Naive thymus-derived CD4-positive, alpha-beta T cell (primary cell): ENCODE results near the gene SMARCAD1. TPM values are rescaled to one million over a fixed set of nuclear protein-coding genes. Genes with fewer than 3 reads are reported as not detected.

Experiments used
- ATAC-seq: fragments of 150-1000 bp; cut with Tn5 transposase; 2 replicates; pipeline ENCODE4 v1.10.0; 2021; ENCODE audit warnings: mild to moderate bottlenecking, moderate library complexity
- CTCF ChIA-PET: fragments of 350-600 bp; sonication (Branson Sonifier 250); formaldehyde crosslinking; loops from one replicate; lab custom pipeline; 2021; ENCODE audit warnings: antibody characterized with exemption; lab: Charles Lee
- POLR2A ChIA-PET: fragments of 350-600 bp; sonication (Branson Sonifier 250); formaldehyde crosslinking; loops from one replicate; lab custom pipeline; 2021; ENCODE audit warnings: antibody characterized with exemption, inconsistent platforms; lab: Charles Lee
- DNase-seq, 9 donors: peaks; one replicate each; pipeline versions ENCODE4 v3.0.0 to v3.0.0-alpha.2; 2020 to 2022; ENCODE audit warnings: mixed read lengths in 1 of 9
- H3K27ac ChIP-seq: one replicate; pipeline ENCODE4 v1.7.0; 2013; ENCODE audit warnings: mild to moderate bottlenecking, low read depth, low read length, moderate library complexity
- H3K27me3 ChIP-seq, 2 donors: one replicate each; pipeline ENCODE4 v1.7.0; 2013; ENCODE audit warnings: low read length in 2 of 2, mild to moderate bottlenecking in 2 of 2, moderate library complexity in 2 of 2; ENCODE audit not compliant: control insufficient read depth in 2 of 2, insufficient read depth in 2 of 2
- H3K36me3 ChIP-seq, 3 experiments: 1 replicate in 2 of 3; 2 replicates in 1 of 3; pipeline ENCODE4 v1.7.0; 2013; ENCODE audit warnings: low read length in 3 of 3, mild to moderate bottlenecking in 3 of 3, moderate library complexity in 1 of 3; ENCODE audit not compliant: insufficient read depth in 3 of 3, control insufficient read depth in 2 of 3
- H3K4me1 ChIP-seq, 2 donors: one replicate each; pipeline ENCODE4 v1.7.0; 2013; ENCODE audit warnings: low read length in 2 of 2, mild to moderate bottlenecking in 2 of 2, moderate library complexity in 1 of 2; ENCODE audit not compliant: control insufficient read depth in 2 of 2, insufficient read depth in 2 of 2
- H3K4me3 ChIP-seq: 2 replicates; pipeline ENCODE4 v1.7.0; 2013; ENCODE audit warnings: mild to moderate bottlenecking, low read length
- H3K9me3 ChIP-seq, 3 experiments: 1 replicate in 2 of 3; 2 replicates in 1 of 3; pipeline ENCODE4 v1.7.0; 2013; ENCODE audit warnings: low read length in 3 of 3; ENCODE audit not compliant: control insufficient read depth in 2 of 3
- H3K27ac Mint-ChIP-seq, 9 donors: one replicate each; pipeline ENCODE4 v1.8.0; 2020 to 2022; ENCODE audit warnings: mixed read lengths in 9 of 9, mild to moderate bottlenecking in 8 of 9, moderate library complexity in 5 of 9, inconsistent platforms in 2 of 9
- H3K27me3 Mint-ChIP-seq, 5 donors: one replicate each; pipeline ENCODE4 v1.8.0; 2021 to 2022; ENCODE audit warnings: mixed read lengths in 5 of 5, mild to moderate bottlenecking in 1 of 5
- H3K36me3 Mint-ChIP-seq, 5 donors: one replicate each; pipeline ENCODE4 v1.8.0; 2020 to 2022; ENCODE audit warnings: mixed read lengths in 5 of 5, mild to moderate bottlenecking in 3 of 5, inconsistent platforms in 1 of 5
- H3K4me1 Mint-ChIP-seq, 7 donors: one replicate each; pipeline ENCODE4 v1.8.0; 2020 to 2022; ENCODE audit warnings: mixed read lengths in 7 of 7, mild to moderate bottlenecking in 3 of 7, inconsistent platforms in 1 of 7
- H3K4me3 Mint-ChIP-seq, 10 donors: one replicate each; pipeline ENCODE4 v1.8.0; 2020 to 2022; ENCODE audit warnings: mild to moderate bottlenecking in 10 of 10, mixed read lengths in 10 of 10, moderate library complexity in 6 of 10, inconsistent platforms in 2 of 10
- H3K9me3 Mint-ChIP-seq, 11 donors: one replicate each; pipeline ENCODE4 v1.8.0; 2020 to 2022; ENCODE audit warnings: mixed read lengths in 11 of 11, mild to moderate bottlenecking in 4 of 11, inconsistent platforms in 1 of 11, moderate library complexity in 1 of 11
- intact Hi-C, 2 donors: fragments of 100-400 bp; cut with micrococcal nuclease; formaldehyde crosslinking; loops; one replicate each; pipeline ENCODE4 v1.15.1; 2023
- polyA plus RNA-seq, 2 donors: library from polyadenylated mRNA; unstranded; fragments of 300-500 nt; fragmentation: Illumina TruSeq; gene quantifications; one replicate each; pipeline ENCODE4 v1.2.3, GENCODE V29; 2021
- total RNA-seq, 6 experiments: library from RNA in 5 of 6; stranded (reverse) in 5 of 6; gene quantifications; 1 replicate in 5 of 6; 2 replicates in 1 of 6; pipeline ENCODE4 v1.2.3 and lab custom pipeline; 2021 to 2026

The SMARCAD1 gene
- total and polyA plus RNA-seq, 7 experiments from 2014 or later = 12.6 to 34.2 (median 16.8) TPM

- Mint-ChIP-seq H3K9me3 (peaks cover 0 to 5% (median 0%) of the 10 kb centered on the region in 11 donors), H3K4me1 (peaks cover 14 to 61% (median 28%) of the 10 kb centered on the region in 7 donors), H3K27me3 (no peaks in the 10 kb centered on the region), H3K36me3 (peaks cover 5 to 48% (median 30%) of the 10 kb centered on the region in 5 donors), H3K4me3 (no peak overlapping the region), H3K27ac (no peak overlapping the region)
- intact Hi-C loops = no loop called here
- ChIA-PET CTCF (no interaction called here), POLR2A (no interaction called here)
- Histone ChIP-seq H3K4me3 (no peak overlapping the region), H3K27ac (no peak overlapping the region), H3K9me3 (no peaks in the 10 kb centered on the region), H3K36me3 (peaks cover 0 to 24% (median 0%) of the 10 kb centered on the region in 3 experiments), H3K4me1 (peaks cover 0 to 8% of the 10 kb centered on the region in 2 donors), H3K27me3 (no peaks in the 10 kb centered on the region)
- ATAC-seq (no peak), DNase-seq (no peak)
These were observed 11.7 kb downstream of the SMARCAD1 start for GRCh38 chr4:94219402-94219801.

DNA sequence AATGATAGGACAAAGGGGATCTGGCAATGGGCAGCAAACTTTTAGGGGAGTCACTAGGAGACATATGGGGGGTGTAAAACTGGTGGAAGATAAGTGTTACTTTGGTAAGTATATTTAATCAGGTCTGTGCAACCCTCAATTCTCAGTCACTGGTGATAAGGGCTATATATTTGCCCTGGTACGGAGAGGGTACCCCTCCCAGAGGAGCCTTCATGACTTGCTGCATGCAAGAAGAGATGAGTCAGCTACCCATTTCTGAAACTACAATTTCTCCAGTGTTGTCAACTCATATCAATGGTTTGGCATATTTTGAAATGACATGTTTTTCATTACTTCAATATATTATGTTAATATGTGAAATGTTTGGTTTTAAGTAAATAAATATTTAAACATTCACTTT lies 14.3 kb downstream of the SMARCAD1 start:
- DNase-seq = no peak
- H3K4me1 ChIP-seq = no peaks in the 10 kb centered on the region
- no peak overlapping the region for H3K4me3 Mint-ChIP-seq
- H3K27me3 Mint-ChIP-seq = no peaks in the 10 kb centered on the region
- no peaks in the 10 kb centered on the region for H3K27me3 ChIP-seq
- peaks cover 5 to 45% (median 16%) of the 10 kb centered on the region in 5 donors for H3K36me3 Mint-ChIP-seq
- ChIA-PET CTCF (no interaction called here), POLR2A (no interaction called here)
- H3K4me3 ChIP-seq = no peak overlapping the region
- ATAC-seq = no peak
- H3K27ac ChIP-seq = no peak overlapping the region
- H3K9me3 ChIP-seq = no peaks in the 10 kb centered on the region
- H3K36me3 ChIP-seq = peaks cover 0 to 6% (median 0%) of the 10 kb centered on the region in 3 experiments
- peaks cover 9 to 57% (median 24%) of the 10 kb centered on the region in 7 donors for H3K4me1 Mint-ChIP-seq
- H3K9me3 Mint-ChIP-seq = peaks cover 0 to 1% (median 0%) of the 10 kb centered on the region in 11 donors
- peak overlapping the region in 3 of 9 donors; percentile 0 to 22 (median 3) for H3K27ac Mint-ChIP-seq
- intact Hi-C loops = no loop called here

GRCh38 chr4:94225449-94225848 lies 17.8 kb downstream of the SMARCAD1 start:
- Histone ChIP-seq H3K4me3 (no peak overlapping the region), H3K36me3 (peaks cover 0 to 7% (median 0%) of the 10 kb centered on the region in 3 experiments), H3K4me1 (no peaks in the 10 kb centered on the region), H3K9me3 (no peaks in the 10 kb centered on the region), H3K27me3 (no peaks in the 10 kb centered on the region), H3K27ac (no peak overlapping the region)
- intact Hi-C loops = no loop called here
- ChIA-PET CTCF (no interaction called here), POLR2A (no interaction called here)
- H3K4me3 Mint-ChIP-seq = no peak overlapping the region
- no peaks in the 10 kb centered on the region for H3K27me3 Mint-ChIP-seq
- H3K4me1 Mint-ChIP-seq = peaks cover 7 to 51% (median 27%) of the 10 kb centered on the region in 7 donors
- H3K36me3 Mint-ChIP-seq = peaks cover 5 to 41% (median 20%) of the 10 kb centered on the region in 5 donors
- no peak for ATAC-seq
- H3K9me3 Mint-ChIP-seq = no peaks in the 10 kb centered on the region
- no peak for DNase-seq
- H3K27ac Mint-ChIP-seq = no peak overlapping the region

DNA sequence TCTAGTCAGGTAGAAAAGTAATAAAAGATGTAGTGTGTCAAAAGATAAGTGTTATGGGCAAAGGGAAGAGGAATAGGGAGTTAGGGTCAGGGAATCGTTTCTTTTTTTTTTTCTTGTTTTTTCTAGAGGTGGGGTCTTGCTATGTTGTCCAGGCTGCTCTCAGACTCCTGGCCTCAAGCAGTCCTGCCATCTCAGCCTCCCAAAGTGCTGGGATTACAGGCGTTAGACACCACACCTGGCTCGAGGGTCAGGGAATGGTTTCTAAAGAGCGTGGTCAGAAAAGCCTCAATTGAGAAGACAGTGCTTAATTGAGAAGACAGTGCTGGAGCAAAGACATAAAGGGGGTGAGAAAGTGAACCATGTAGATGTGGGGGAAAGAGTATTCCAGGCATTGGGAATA lies 19.1 kb downstream of the SMARCAD1 start:
- no peaks in the 10 kb centered on the region for H3K27me3 ChIP-seq
- POLR2A ChIA-PET = no interaction called here
- H3K4me1 ChIP-seq = no peaks in the 10 kb centered on the region
- Mint-ChIP-seq H3K27me3 (no peaks in the 10 kb centered on the region), H3K4me3 (no peak overlapping the region), H3K36me3 (peaks cover 5 to 44% (median 16%) of the 10 kb centered on the region in 5 donors), H3K4me1 (peaks cover 7 to 53% (median 23%) of the 10 kb centered on the region in 7 donors), H3K27ac (peak overlapping the region in 1 of 9 donors; percentile 73), H3K9me3 (no peaks in the 10 kb centered on the region)
- peaks cover 0 to 11% (median 0%) of the 10 kb centered on the region in 3 experiments for H3K36me3 ChIP-seq
- no peaks in the 10 kb centered on the region for H3K9me3 ChIP-seq
- no peak for ATAC-seq
- no peak overlapping the region for H3K27ac ChIP-seq
- DNase-seq = no peak
- CTCF ChIA-PET = no interaction called here
- intact Hi-C loops = no loop called here
- no peak overlapping the region for H3K4me3 ChIP-seq

DNA sequence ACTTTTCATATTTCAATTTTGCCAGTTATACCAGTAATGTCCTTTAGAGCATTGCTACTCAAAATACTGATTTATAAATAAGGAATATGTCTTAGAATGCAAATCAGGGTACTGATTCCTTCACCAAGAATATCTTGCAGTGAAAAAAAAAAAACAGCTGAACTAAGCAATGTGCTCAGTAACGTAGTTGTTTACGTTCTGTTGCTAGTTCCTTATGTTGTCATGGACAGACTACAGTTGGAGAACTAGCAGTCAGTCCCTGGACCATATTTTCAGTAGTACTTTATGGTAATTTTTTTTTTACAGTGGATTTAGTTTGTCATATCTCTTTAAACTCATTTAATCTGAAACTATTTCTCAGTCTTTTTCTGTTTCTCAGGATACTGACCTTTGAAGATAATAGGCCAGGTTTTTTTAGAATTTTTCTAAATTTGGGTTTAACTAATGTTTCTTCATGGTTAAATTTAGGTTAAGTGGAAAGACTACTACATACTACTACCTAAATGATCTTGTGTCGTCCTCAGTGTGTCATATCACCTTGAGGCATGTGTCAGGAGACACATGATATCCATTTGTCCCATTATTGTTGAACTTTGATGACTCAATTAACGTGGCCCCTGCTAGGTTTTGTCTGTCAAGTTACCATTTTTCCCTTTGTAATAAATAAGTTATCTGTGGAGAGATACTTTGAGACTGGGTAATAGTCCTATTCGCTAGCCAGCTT lies 21.0 kb downstream of the SMARCAD1 start:
- CTCF ChIA-PET = no interaction called here

GRCh38 chr4:94232519-94232918 lies 24.9 kb downstream of the SMARCAD1 start:
- Mint-ChIP-seq H3K36me3 (peaks cover 1 to 37% (median 11%) of the 10 kb centered on the region in 5 donors), H3K9me3 (no peaks in the 10 kb centered on the region), H3K27ac (peak overlapping the region in 1 of 9 donors; percentile 64), H3K4me3 (no peak overlapping the region), H3K27me3 (no peaks in the 10 kb centered on the region), H3K4me1 (peaks cover 4 to 22% (median 7%) of the 10 kb centered on the region in 7 donors)
- intact Hi-C loops = no loop called here
- no peak overlapping the region for H3K27ac ChIP-seq
- H3K4me1 ChIP-seq = no peaks in the 10 kb centered on the region
- POLR2A ChIA-PET = no interaction called here
- CTCF ChIA-PET = no interaction called here
- no peak overlapping the region for H3K4me3 ChIP-seq
- no peaks in the 10 kb centered on the region for H3K27me3 ChIP-seq
- no peak for ATAC-seq
- H3K9me3 ChIP-seq = no peaks in the 10 kb centered on the region
- peaks cover 3 to 18% (median 7%) of the 10 kb centered on the region in 3 experiments for H3K36me3 ChIP-seq
- DNase-seq = no peak

More for the DNA sequence above, 21.0 kb downstream of the SMARCAD1 start:
- ATAC-seq (no peak), DNase-seq (no peak)
- Histone ChIP-seq H3K36me3 (peaks cover 0 to 11% (median 0%) of the 10 kb centered on the region in 3 experiments), H3K4me3 (no peak overlapping the region), H3K27me3 (no peaks in the 10 kb centered on the region), H3K9me3 (no peaks in the 10 kb centered on the region), H3K27ac (no peak overlapping the region), H3K4me1 (no peaks in the 10 kb centered on the region)
- no peak overlapping the region for H3K4me3 Mint-ChIP-seq
- H3K27ac Mint-ChIP-seq = no peak overlapping the region
- no peaks in the 10 kb centered on the region for H3K27me3 Mint-ChIP-seq
- peaks cover 5 to 48% (median 16%) of the 10 kb centered on the region in 5 donors for H3K36me3 Mint-ChIP-seq
- intact Hi-C loops = no loop called here
- H3K9me3 Mint-ChIP-seq = no peaks in the 10 kb centered on the region
- H3K4me1 Mint-ChIP-seq = peaks cover 6 to 52% (median 21%) of the 10 kb centered on the region in 7 donors
- POLR2A ChIA-PET = no interaction called here
